RWPE2 (cell line): ENCODE measurements around the gene RILP.

Experiments
- ATAC-seq: fragments of 200-7000 bp; cut with Tn5 transposase; 3 replicates; pipeline ENCODE4 v1.9.1; 2021; ENCODE audit warnings: low read depth
- DNase-seq: peaks from one replicate; pipeline ENCODE4 v3.0.0-alpha.2; 2020; ENCODE audit warnings: low spot score
- H3K27ac ChIP-seq: fragments of 450-650 bp; 2 replicates; pipeline ENCODE4 v1.5.1; 2017; ENCODE audit warnings: mild to moderate bottlenecking; ENCODE audit not compliant: poor library complexity, severe bottlenecking
- H3K27me3 ChIP-seq: fragments of 250-450 bp; sonication (Bioruptor Pico); 2 replicates; pipeline ENCODE4 v1.5.1; 2021; ENCODE audit warnings: mild to moderate bottlenecking, moderate library complexity; ENCODE audit not compliant: insufficient read depth, poor library complexity, severe bottlenecking
- H3K36me3 ChIP-seq: fragments of 250-450 bp; sonication (Bioruptor Pico); 2 replicates; pipeline ENCODE4 v1.5.1; 2020; ENCODE audit warnings: low read depth, mild to moderate bottlenecking, moderate library complexity
- H3K4me1 ChIP-seq: fragments of 250-450 bp; sonication (Bioruptor Pico); 2 replicates; pipeline ENCODE4 v1.5.1; 2021; ENCODE audit warnings: mild to moderate bottlenecking, moderate library complexity; ENCODE audit not compliant: insufficient read depth, poor library complexity, severe bottlenecking
- H3K4me3 ChIP-seq: fragments of 250-450 bp; sonication (Bioruptor Pico); 2 replicates; pipeline ENCODE4 v1.5.1; 2021; ENCODE audit warnings: mild to moderate bottlenecking, moderate library complexity; ENCODE audit not compliant: severe bottlenecking
- H3K9me3 ChIP-seq: fragments of 250-450 bp; sonication (Bioruptor Pico); 2 replicates; pipeline ENCODE4 v1.5.1; 2021; ENCODE audit warnings: mild to moderate bottlenecking, moderate library complexity; ENCODE audit not compliant: severe bottlenecking
- TF ChIP-seq, protein P1 (sequence below): fragments of 450-650 bp; IDR thresholded peaks from one replicate; pipeline ENCODE4 v1.5.1; 2017; ENCODE audit warnings: mild to moderate bottlenecking, moderate library complexity; ENCODE audit not compliant: poor library complexity, severe bottlenecking

The RILP gene

DNA sequence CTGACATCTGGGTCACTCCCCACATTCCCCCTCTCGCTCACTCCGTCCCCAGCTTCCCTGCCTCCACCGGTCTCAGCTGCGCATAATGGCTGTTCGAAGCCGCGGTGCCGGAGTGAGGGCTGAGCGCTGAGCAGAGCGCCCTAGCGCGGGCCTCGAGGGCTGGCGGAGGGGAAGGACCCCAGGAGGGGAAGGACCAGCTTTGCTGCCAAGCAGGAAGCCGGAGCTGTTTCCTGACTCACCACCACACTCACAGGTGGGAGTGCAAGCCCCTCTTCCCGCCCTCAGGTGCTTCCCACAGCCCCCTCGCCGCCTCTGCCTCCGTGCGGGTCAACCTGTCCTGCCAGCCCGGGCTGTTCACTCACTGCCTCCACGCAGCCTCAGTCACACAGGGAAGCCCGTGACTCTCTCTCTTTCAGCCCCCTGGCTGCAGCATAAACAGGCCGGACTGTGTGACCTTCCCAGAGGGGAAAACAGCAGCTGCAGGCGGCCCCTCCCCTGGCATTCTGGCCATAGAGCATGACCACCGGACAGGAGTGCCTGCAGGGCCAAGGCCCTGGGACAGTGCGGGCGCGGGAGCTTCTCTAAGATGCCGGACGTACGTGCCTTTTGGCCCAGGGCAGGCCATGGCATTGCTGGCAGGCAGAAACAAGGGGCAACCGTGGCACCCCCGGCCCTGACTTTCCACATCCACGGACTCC is 44.7 kb downstream of the RILP start:
- DNase-seq (no peak), ATAC-seq (no peak)
- Histone ChIP-seq H3K4me1 (no peaks in the 10 kb centered on the region), H3K9me3 (no peaks in the 10 kb centered on the region), H3K36me3 (peaks cover 8% of the 10 kb centered on the region), H3K4me3 (no peak overlapping the region), H3K27me3 (no peaks in the 10 kb centered on the region), H3K27ac (no peak overlapping the region)
- TF ChIP-seq, protein P1, sequence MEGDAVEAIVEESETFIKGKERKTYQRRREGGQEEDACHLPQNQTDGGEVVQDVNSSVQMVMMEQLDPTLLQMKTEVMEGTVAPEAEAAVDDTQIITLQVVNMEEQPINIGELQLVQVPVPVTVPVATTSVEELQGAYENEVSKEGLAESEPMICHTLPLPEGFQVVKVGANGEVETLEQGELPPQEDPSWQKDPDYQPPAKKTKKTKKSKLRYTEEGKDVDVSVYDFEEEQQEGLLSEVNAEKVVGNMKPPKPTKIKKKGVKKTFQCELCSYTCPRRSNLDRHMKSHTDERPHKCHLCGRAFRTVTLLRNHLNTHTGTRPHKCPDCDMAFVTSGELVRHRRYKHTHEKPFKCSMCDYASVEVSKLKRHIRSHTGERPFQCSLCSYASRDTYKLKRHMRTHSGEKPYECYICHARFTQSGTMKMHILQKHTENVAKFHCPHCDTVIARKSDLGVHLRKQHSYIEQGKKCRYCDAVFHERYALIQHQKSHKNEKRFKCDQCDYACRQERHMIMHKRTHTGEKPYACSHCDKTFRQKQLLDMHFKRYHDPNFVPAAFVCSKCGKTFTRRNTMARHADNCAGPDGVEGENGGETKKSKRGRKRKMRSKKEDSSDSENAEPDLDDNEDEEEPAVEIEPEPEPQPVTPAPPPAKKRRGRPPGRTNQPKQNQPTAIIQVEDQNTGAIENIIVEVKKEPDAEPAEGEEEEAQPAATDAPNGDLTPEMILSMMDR, result no peak

- Histone ChIP-seq H3K27me3 (no peaks in the 10 kb centered on the region), H3K27ac (no peak overlapping the region), H3K9me3 (no peaks in the 10 kb centered on the region), H3K4me1 (peaks cover 4% of the 10 kb centered on the region), H3K36me3 (no peaks in the 10 kb centered on the region; the same call in 1 of the 2 replicates), H3K4me3 (no peak overlapping the region)
- TF ChIP-seq, protein P1, result no peak
- no peak for DNase-seq
- no peak for ATAC-seq
Observed at GRCh38 chr17:1601571-1601970, 48.1 kb downstream of the RILP start.

DNA sequence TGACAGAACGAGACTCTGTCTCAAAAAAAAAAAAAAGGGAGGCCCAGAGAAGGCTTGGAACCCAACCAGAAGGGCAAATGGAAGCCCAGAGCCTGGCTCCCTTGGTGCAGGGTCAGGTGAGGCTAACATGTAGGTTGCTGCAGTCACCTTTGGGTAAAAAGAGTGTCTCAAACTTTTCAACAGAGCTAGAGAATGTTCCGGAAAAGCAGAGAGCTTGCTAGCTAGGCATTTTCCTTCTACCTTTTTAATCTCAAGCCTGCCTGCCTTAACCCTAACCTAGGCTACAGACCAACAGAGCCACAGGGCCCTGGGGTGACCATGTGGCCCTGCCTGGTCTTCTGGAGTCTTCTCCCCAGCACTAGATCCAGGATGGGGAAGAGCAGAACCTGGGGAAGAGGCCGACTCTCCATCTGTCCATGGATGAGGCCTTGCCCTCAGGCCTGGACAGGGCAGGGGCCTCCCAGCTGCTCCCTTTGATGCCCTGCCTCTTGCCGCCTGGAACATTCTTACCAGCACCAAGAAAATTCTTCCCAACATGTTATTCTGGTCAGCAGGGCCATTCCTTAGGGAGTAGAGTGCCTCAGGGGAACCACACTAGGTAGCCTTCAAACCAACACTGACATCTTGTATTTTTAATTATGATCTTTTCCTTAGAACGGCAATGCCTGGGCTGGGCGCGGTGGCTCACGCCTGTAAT is 51.1 kb downstream of the RILP start:
- no peak overlapping the region for H3K4me3 ChIP-seq
- H3K4me1 ChIP-seq, result peaks cover 4% of the 10 kb centered on the region
- DNase-seq, result no peak
- no peaks in the 10 kb centered on the region for H3K9me3 ChIP-seq
- no peak overlapping the region for H3K27ac ChIP-seq
- no peaks in the 10 kb centered on the region for H3K27me3 ChIP-seq
- ATAC-seq, result no peak
- TF ChIP-seq, protein P1, result no peak
- H3K36me3 ChIP-seq, result no peaks in the 10 kb centered on the region; the same call in 1 of the 2 replicates

- TF ChIP-seq, protein P1, result no peak
- Histone ChIP-seq H3K9me3 (no peaks in the 10 kb centered on the region), H3K27ac (no peak overlapping the region), H3K4me1 (peaks cover 4% of the 10 kb centered on the region), H3K36me3 (no peaks in the 10 kb centered on the region; the same call in 1 of the 2 replicates), H3K4me3 (no peak overlapping the region), H3K27me3 (no peaks in the 10 kb centered on the region)
- ATAC-seq, result no peak
- DNase-seq, result no peak
Observed at GRCh38 chr17:1597861-1598342, 51.8 kb downstream of the RILP start.
